HUES48 (cell line): ENCODE results near the gene ATRAID.
"Not testable (repeated sequence)": the region's sequence is repeated elsewhere in the genome, so short reads cannot be mapped to it uniquely, and the experiment has no call there.

ENCODE experiments used
- H3K27ac ChIP-seq: one replicate; pipeline ENCODE4 v1.7.0; 2013; ENCODE audit warnings: low read depth, low read length, inconsistent platforms
- H3K27me3 ChIP-seq: 2 replicates; pipeline ENCODE4 v1.6.1; 2013; ENCODE audit warnings: mild to moderate bottlenecking, low read length; ENCODE audit not compliant: control insufficient read depth, insufficient read depth
- H3K36me3 ChIP-seq: 2 replicates; pipeline ENCODE4 v1.6.1; 2013; ENCODE audit warnings: low read length; ENCODE audit not compliant: control insufficient read depth, insufficient read depth
- H3K4me1 ChIP-seq: 2 replicates; pipeline ENCODE4 v1.6.1; 2013; ENCODE audit warnings: mild to moderate bottlenecking, low read length; ENCODE audit not compliant: control insufficient read depth, insufficient read depth
- H3K4me3 ChIP-seq: 2 replicates; pipeline ENCODE4 v1.5.1; 2013; ENCODE audit warnings: mild to moderate bottlenecking, low read depth, low read length
- H3K9ac ChIP-seq: 2 replicates; pipeline ENCODE4 v1.6.1; 2013; ENCODE audit warnings: mild to moderate bottlenecking, low read depth, low read length, moderate library complexity
- H3K9me3 ChIP-seq: 2 replicates; pipeline ENCODE4 v1.6.1; 2013; ENCODE audit warnings: low read length; ENCODE audit not compliant: control insufficient read depth, insufficient read depth

The ATRAID gene, protein sequence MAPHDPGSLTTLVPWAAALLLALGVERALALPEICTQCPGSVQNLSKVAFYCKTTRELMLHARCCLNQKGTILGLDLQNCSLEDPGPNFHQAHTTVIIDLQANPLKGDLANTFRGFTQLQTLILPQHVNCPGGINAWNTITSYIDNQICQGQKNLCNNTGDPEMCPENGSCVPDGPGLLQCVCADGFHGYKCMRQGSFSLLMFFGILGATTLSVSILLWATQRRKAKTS

GRCh38 chr2:27211943-27212625 lies at the start of gene ATRAID, which contains the start of gene SLC5A6:
Gene ATRAID, plus strand, starts transcription at chr2:27212041. Its CDS starts 328 bp downstream, at chr2:27212369.
Gene SLC5A6, minus strand, starts transcription at chr2:27212268. Its CDS starts 4,618 bp downstream, at chr2:27207650.
- Histone ChIP-seq H3K27ac (peak within 1 kb of the TSS; percentile 95), H3K27me3 (no peaks in the 10 kb centered on the region), H3K36me3 (peaks cover 59% of the 10 kb centered on the region), H3K4me3 (peak within 1 kb of the TSS; percentile 99), H3K9me3 (no peaks in the 10 kb centered on the region), H3K4me1 (peaks cover 14% of the 10 kb centered on the region), H3K9ac (peak within 1 kb of the TSS; percentile 99)

DNA sequence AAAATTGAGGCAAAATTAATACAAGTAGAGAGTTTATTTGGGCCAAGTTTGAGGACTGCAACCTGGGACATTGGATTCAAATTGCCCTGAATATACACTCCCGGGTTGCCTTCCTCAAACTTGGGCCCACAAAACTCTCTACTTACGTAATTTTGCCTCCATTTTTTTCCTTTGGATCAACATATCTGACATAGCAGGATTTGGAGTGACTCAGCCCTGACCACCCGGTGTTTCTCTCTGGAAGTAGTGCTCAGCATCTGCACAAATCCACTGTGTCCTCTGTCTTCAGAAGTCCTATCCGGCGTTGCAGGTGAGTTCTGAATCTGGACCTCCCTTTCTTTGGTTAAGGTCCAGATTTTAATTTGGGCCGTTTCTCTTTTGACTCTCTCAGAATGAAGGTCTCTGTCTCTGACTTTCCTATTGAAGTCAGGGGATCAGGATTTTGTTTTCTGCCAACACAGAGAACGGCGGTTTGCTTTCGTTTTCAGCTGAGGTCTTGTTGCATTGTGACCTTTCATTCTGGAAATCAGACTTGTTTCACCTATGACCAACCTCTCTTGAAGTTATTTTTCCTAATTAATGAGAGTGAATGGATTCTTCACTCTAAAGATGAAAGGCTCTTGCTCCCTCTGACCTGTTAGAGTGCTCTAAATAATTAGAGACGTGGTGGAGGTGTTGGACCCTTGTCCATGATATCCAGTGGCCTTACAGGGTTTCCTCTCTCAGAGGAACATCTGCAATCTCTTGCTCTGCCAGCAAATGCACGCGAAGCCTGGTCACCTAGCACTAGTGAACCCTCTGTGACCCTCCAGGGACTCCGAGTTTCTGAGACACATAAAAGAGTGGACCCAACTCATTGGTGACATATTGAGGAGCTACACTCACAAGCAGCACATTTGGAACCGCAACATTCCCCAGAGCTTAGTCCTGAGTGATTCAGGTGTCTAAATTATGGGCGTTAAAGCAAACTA lies 49.4 kb upstream of the ATRAID start:
- no peak overlapping the region for H3K27ac ChIP-seq

DNA sequence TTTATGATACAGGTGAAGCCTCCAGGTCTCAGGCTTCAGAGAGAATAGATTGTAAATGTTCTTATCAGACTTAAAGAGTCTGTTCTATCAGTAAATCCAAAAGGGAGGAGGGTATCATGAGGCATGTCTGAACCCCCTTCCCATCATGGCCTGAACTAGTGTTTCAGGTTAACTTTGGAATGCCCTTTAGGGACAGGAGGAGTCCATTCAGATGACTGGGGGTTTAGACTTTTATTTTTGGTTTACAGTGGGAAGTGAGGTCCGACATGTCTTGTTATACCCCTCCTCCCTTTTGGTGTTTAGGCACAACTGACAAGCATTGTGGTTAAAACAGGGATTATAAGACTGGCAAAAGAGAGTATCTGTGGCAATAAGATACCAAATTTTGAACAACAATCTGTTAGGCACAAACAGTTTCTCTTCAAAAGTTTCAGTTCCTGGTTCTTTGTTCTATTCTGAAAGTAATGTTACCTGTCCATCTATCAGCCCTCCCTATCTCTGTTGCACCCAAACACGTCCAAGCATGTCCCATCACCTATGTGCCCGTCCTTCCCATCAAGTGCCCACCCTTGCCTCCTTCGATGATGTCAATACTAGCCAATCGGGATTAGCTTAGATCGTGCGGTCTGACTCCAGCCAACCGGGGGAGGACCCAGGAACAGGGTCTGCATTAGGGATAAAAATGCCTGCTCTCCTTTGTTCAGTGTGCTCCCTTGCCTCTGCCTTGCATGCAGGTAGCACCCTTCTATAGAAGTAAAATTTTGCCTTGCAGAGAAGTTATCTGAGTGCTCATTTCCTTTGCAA lies 46.7 kb upstream of the ATRAID start:
- no peak overlapping the region for H3K9ac ChIP-seq
- no peaks in the 10 kb centered on the region for H3K36me3 ChIP-seq
- no peaks in the 10 kb centered on the region for H3K4me1 ChIP-seq
- peaks cover 4% of the 10 kb centered on the region; the same call in 1 of the 2 replicates for H3K9me3 ChIP-seq
- no peaks in the 10 kb centered on the region for H3K27me3 ChIP-seq
- no peak overlapping the region for H3K27ac ChIP-seq
- no peak overlapping the region for H3K4me3 ChIP-seq

More for the DNA sequence above, 49.4 kb upstream of the ATRAID start:
- Histone ChIP-seq H3K4me3 (no peak overlapping the region), H3K4me1 (no peaks in the 10 kb centered on the region), H3K9me3 (peaks cover 4% of the 10 kb centered on the region; the same call in 1 of the 2 replicates), H3K9ac (no peak overlapping the region), H3K36me3 (no peaks in the 10 kb centered on the region), H3K27me3 (no peaks in the 10 kb centered on the region)

DNA sequence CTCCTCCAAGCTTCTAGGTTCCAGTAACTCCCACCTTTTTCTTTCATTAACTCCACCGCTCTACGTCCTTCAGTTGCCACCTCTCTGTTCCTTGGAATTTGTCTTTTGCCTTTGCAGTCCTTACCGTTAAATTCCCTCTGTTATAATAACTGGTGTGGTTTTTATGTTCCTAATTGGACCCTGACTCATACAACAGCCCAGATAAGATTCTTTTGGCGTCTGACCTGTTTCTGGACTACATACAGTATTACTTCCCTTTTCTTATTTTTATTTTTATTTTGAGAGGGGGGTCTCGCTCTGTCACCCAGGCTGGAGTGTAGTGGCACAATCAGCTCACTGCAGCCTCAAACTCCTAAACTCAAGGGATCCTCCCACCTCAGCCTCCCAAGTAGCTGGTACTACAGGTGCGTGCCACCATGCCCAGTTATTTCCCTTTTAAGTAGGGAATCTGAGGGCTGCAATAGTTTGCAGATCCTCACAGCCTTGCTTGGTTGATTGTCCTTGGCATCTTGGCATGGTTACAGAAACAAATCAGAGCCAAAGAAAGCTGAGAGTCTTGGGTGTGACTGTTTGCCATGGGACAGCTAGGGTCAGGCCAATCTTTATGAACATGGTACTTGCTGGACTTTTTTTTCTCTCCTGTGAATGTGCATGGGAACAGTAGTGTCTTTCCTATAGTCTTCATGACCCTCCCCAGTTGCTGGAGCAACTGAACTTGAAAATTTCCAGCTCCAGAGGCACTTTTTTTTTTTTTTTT lies 41.1 kb upstream of the ATRAID start:
- H3K36me3 ChIP-seq = no peaks in the 10 kb centered on the region
- H3K9ac ChIP-seq = no peak overlapping the region
- no peaks in the 10 kb centered on the region for H3K4me1 ChIP-seq
- H3K27ac ChIP-seq = no peak overlapping the region
- H3K9me3 ChIP-seq = no peaks in the 10 kb centered on the region
- no peaks in the 10 kb centered on the region; the same call in 1 of the 2 replicates for H3K27me3 ChIP-seq
- H3K4me3 ChIP-seq = no peak overlapping the region

GRCh38 chr2:27171351-27171848 lies 40.4 kb upstream of the ATRAID start:
- no peaks in the 10 kb centered on the region; the same call in 1 of the 2 replicates for H3K27me3 ChIP-seq
- H3K36me3 ChIP-seq = no peaks in the 10 kb centered on the region
- no peaks in the 10 kb centered on the region for H3K9me3 ChIP-seq
- no peaks in the 10 kb centered on the region for H3K4me1 ChIP-seq
- no peak overlapping the region for H3K4me3 ChIP-seq
- no peak overlapping the region for H3K9ac ChIP-seq
- H3K27ac ChIP-seq = no peak overlapping the region

GRCh38 chr2:27174638-27175037 lies 37.2 kb upstream of the ATRAID start:
- Histone ChIP-seq H3K9me3 (no peaks in the 10 kb centered on the region), H3K36me3 (no peaks in the 10 kb centered on the region), H3K27ac (no peak overlapping the region), H3K27me3 (no peaks in the 10 kb centered on the region; the same call in 1 of the 2 replicates), H3K4me3 (no peak overlapping the region), H3K4me1 (no peaks in the 10 kb centered on the region), H3K9ac (no peak overlapping the region)

DNA sequence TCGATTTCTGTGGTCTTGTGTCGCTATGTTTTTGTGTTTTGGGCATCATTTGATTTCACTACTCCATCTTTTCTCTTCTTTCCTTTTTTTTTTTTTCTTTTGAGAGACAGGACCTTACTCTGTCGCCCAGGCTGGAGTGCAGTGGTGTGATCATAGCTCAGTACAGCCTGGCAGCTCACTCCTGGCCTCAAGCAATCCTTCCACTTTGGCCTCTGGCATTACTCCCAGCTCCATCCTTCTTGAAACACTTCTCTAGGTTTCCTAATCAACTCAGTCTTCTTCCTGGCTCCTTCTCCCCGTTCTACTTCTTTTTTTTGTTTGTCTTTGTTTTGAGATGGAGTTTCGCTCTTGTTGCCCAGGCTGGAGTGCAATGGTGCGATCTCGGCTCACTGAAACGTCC lies 36.5 kb upstream of the ATRAID start:
- no peaks in the 10 kb centered on the region for H3K4me1 ChIP-seq

DNA sequence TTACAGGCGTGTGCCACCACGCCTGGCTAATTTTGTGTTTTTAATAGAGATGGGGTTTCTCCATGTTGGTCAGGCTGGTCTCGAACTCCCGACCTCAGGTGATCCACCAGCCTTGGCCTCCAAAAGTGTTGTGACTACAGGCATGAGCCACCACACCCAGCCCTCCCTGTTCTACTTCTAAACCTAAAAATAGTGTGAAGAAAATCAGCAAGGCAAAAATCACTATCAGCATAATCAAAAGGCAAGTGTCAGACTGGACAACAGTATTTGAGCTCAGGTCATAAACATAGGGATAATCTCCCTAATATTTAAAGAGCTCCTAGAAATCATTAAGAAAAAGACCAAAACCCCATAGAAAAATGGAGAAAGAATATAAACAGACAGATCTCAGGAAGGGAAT lies 36.1 kb upstream of the ATRAID start:
- H3K27me3 ChIP-seq, H3K9ac ChIP-seq, H3K4me3 ChIP-seq, H3K9me3 ChIP-seq, H3K27ac ChIP-seq, H3K4me1 ChIP-seq, H3K36me3 ChIP-seq: not testable (repeated sequence)

More for the DNA sequence above, 36.5 kb upstream of the ATRAID start:
- no peaks in the 10 kb centered on the region; the same call in 1 of the 2 replicates for H3K27me3 ChIP-seq
- H3K9ac ChIP-seq = no peak overlapping the region
- H3K27ac ChIP-seq = no peak overlapping the region
- H3K4me3 ChIP-seq = no peak overlapping the region
- no peaks in the 10 kb centered on the region for H3K9me3 ChIP-seq
- no peaks in the 10 kb centered on the region for H3K36me3 ChIP-seq

- Histone ChIP-seq H3K27me3 (no peaks in the 10 kb centered on the region), H3K27ac (no peak overlapping the region), H3K36me3 (no peaks in the 10 kb centered on the region), H3K9me3 (no peaks in the 10 kb centered on the region), H3K9ac (no peak overlapping the region), H3K4me1 (no peaks in the 10 kb centered on the region), H3K4me3 (no peak overlapping the region)
Observed at GRCh38 chr2:27177441-27178351, 34.1 kb upstream of the ATRAID start.
